ENCODE measurements around the gene FGF22. TPM values are rescaled to one million over a fixed set of nuclear protein-coding genes. Genes with fewer than 3 reads are reported as not detected.

Gene FGF22
- total and polyA plus RNA-seq, 2 experiments from 2014 or later = 0.70 TPM; not detected in 1

DNA sequence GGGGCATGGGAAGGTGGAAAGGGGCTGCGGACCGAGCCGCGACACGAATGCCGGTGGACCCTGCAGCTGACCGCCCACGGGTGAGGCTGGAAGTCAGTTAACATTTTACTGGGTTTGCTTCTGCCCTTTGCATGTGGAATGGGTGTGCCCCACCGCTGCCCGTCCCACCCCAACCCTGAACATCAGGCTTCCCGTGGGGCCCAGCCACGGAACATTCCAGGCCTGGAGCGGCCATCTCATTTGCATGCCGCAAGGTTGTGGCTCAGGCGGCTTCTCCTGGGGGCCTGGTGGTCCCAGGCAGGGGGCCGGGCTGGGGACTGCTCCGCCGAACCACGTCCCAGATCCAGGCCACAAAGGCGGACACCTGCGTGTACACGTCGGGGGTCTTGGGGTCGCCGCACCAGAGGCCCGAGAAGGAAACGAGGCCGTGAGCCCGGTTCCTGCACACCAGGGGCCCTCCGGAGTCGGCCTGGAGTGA is 45.8 kb downstream of the FGF22 start:
- DNase-seq (ENCODE audit: low spot score) = no peak
- WGBS (ENCODE audit: low lambda C conversion rate, missing lambda C conversion rate) = 80% methylated on average over 14 of the region's 31 CpGs
- H3K36me3 ChIP-seq (replicated peaks; ENCODE audit: insufficient read depth, low read depth) = no peaks in the 10 kb centered on the region
- no peak overlapping the region for H2AFZ ChIP-seq
- H3K9me2 ChIP-seq (replicated peaks; ENCODE audit: insufficient read depth) = no peaks in the 10 kb centered on the region
- H3K27me3 ChIP-seq = no peaks in the 10 kb centered on the region
- no peaks in the 10 kb centered on the region for H3K9me3 ChIP-seq (ENCODE audit: low read depth)
- H3K4me1 ChIP-seq (ENCODE audit: insufficient read depth) = no peaks in the 10 kb centered on the region
- no peak overlapping the region for H3K4me3 ChIP-seq
- TF ChIP-seq, protein P1, sequence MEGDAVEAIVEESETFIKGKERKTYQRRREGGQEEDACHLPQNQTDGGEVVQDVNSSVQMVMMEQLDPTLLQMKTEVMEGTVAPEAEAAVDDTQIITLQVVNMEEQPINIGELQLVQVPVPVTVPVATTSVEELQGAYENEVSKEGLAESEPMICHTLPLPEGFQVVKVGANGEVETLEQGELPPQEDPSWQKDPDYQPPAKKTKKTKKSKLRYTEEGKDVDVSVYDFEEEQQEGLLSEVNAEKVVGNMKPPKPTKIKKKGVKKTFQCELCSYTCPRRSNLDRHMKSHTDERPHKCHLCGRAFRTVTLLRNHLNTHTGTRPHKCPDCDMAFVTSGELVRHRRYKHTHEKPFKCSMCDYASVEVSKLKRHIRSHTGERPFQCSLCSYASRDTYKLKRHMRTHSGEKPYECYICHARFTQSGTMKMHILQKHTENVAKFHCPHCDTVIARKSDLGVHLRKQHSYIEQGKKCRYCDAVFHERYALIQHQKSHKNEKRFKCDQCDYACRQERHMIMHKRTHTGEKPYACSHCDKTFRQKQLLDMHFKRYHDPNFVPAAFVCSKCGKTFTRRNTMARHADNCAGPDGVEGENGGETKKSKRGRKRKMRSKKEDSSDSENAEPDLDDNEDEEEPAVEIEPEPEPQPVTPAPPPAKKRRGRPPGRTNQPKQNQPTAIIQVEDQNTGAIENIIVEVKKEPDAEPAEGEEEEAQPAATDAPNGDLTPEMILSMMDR (IDR thresholded peaks at IDR 0.05; ENCODE audit: poor library complexity) = no peak
- no peak for TF ChIP-seq EZH2 (IDR thresholded peaks at IDR 0.05; ENCODE audit: borderline replicate concordance)
- no peak for TF ChIP-seq EZH2phosphoT487 (IDR thresholded peaks at IDR 0.05; ENCODE audit: low read depth, severe bottlenecking, unreplicated experiment)
- H3K27ac ChIP-seq = no peak overlapping the region
- no peak overlapping the region for H3K4me2 ChIP-seq
- H4K20me1 ChIP-seq (ENCODE audit: insufficient read depth, poor library complexity, severe bottlenecking) = no peaks in the 10 kb centered on the region
- H3K79me2 ChIP-seq = no peaks in the 10 kb centered on the region

DNA sequence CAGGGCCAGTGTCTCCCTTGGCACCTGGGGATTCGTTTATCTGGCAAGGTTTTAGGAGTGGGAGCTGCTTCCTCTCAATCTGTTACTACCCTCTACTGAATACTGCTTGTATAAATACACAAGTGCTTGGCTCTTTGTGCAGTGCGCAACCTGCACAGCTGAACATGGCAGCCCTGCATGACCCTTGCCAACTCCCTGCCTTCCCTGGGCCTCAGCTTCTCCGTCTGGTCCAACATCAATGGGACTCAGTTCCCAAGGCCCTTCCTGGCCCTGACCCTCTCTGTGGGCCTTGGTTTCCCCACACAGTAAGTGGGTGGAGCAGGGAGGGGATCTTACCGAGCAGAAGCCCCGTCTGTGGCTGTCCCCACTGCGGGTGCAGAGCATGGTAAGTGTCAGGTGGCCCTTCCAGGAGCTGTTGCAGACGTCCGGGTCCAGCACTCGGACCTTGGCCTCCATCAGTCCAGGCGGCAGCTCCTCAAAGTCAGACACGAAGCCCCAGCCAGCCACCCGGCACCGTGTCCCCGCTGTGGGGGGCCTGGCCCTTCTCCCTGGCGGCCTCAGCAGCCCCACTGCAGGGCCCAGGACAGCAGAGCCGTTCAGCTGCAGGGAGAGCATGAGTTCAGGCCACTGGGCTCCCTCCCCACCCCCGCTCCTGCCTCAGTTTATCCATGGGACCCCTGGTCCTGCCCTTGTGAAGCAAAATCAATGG is 47.1 kb downstream of the FGF22 start:
- Histone ChIP-seq H3K79me2 (no peaks in the 10 kb centered on the region), H2AFZ (no peak overlapping the region), H4K20me1 (ENCODE audit: insufficient read depth, poor library complexity, severe bottlenecking) (no peaks in the 10 kb centered on the region), H3K36me3 (replicated peaks; ENCODE audit: insufficient read depth, low read depth) (no peaks in the 10 kb centered on the region), H3K27ac (no peak overlapping the region), H3K4me3 (no peak overlapping the region), H3K4me2 (no peak overlapping the region), H3K4me1 (ENCODE audit: insufficient read depth) (no peaks in the 10 kb centered on the region), H3K9me2 (replicated peaks; ENCODE audit: insufficient read depth) (no peaks in the 10 kb centered on the region), H3K9me3 (ENCODE audit: low read depth) (no peaks in the 10 kb centered on the region), H3K27me3 (no peaks in the 10 kb centered on the region)
- DNase-seq (ENCODE audit: low spot score) = no peak
- 81% methylated on average over 17 of the region's 17 CpGs for WGBS (ENCODE audit: low lambda C conversion rate, missing lambda C conversion rate)
- TF ChIP-seq, protein P1 (IDR thresholded peaks at IDR 0.05; ENCODE audit: poor library complexity) = no peak
- no peak for TF ChIP-seq EZH2phosphoT487 (IDR thresholded peaks at IDR 0.05; ENCODE audit: low read depth, severe bottlenecking, unreplicated experiment)
- no peak for TF ChIP-seq EZH2 (IDR thresholded peaks at IDR 0.05; ENCODE audit: borderline replicate concordance)

DNA sequence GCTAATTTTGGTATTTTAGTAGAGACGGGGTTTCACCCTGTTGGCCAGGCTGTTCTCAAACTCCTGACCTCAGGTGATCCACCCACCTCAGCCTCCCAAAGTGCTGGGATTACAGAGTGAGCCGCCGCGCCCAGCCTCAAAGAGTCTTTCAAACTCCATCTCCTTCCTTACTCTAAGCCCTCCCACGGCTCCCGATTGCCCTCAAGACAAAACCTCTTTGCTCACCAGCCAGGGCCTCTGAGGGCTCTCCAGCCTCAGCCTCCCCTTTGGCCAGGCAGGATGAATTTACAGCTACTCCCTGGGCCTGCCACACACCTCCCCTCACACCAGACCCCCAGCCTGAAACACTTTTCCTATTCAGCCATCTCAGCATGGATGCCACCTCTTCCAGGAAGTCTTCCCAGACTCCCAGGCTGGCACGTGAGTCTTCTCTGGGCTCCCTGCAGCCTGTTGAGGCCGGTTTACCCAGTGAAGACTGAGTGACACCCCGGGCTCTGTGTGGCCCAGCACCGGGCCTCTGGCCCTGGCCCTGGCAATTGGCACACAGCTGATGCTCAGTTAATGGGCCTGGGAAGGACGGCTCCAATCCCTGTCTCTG is 48.0 kb downstream of the FGF22 start:
- 81% methylated on average over 11 of the region's 11 CpGs for WGBS (ENCODE audit: low lambda C conversion rate, missing lambda C conversion rate)
- no peaks in the 10 kb centered on the region for H3K79me2 ChIP-seq
- H3K27ac ChIP-seq = no peak overlapping the region

More for the DNA sequence above, 48.0 kb downstream of the FGF22 start:
- Histone ChIP-seq H3K4me2 (no peak overlapping the region), H3K9me2 (replicated peaks; ENCODE audit: insufficient read depth) (no peaks in the 10 kb centered on the region), H3K27me3 (no peaks in the 10 kb centered on the region), H3K9me3 (ENCODE audit: low read depth) (no peaks in the 10 kb centered on the region), H3K4me3 (no peak overlapping the region), H4K20me1 (ENCODE audit: insufficient read depth, poor library complexity, severe bottlenecking) (no peaks in the 10 kb centered on the region), H3K36me3 (replicated peaks; ENCODE audit: insufficient read depth, low read depth) (no peaks in the 10 kb centered on the region), H2AFZ (no peak overlapping the region), H3K4me1 (ENCODE audit: insufficient read depth) (no peaks in the 10 kb centered on the region)
- no peak for DNase-seq (ENCODE audit: low spot score)
- TF ChIP-seq EZH2phosphoT487 (IDR thresholded peaks at IDR 0.05; ENCODE audit: low read depth, severe bottlenecking, unreplicated experiment) = no peak
- TF ChIP-seq, protein P1 (IDR thresholded peaks at IDR 0.05; ENCODE audit: poor library complexity) = no peak
- no peak for TF ChIP-seq EZH2 (IDR thresholded peaks at IDR 0.05; ENCODE audit: borderline replicate concordance)
